ENCODE measurements around the gene UBAC1.

UBAC1 gene

DNA sequence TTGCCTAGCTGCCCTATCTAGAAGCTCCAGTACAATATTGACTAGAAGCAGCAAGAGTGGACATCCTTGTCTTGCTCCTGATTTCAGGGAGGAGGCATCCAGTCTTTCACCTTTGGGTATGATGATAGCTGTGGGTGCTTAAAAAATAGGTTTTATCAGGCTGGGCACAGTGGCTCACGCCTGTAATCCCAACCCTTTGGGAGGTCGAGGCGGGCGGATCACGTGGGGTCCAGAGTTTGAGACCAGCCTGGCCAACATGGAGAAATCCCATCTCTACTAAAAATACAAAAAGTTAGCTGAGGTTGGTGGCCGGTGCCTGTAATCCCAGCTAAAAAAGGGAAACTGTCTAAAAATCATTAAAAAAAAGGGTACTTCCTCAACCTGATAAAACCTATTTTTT is 51.8 kb downstream of the UBAC1 start:
- peak overlapping the region; percentile 89 for H3K4me3 ChIP-seq (ENCODE audit: low read length)
- H3K79me2 ChIP-seq (ENCODE audit: control insufficient read depth, low read length): peaks cover 54% of the 10 kb centered on the region
- peaks cover 44% of the 10 kb centered on the region for H3K36me3 ChIP-seq (ENCODE audit: control insufficient read depth, low read length)
- H3K27me3 ChIP-seq (ENCODE audit: control insufficient read depth, low read length): no peaks in the 10 kb centered on the region
- H4K20me1 ChIP-seq (ENCODE audit: control insufficient read depth, insufficient read depth, low read depth, low read length): 0 out of 2 replicates have a peak, but pooled peaks cover 6% of the 10 kb centered on the region
- H3K27ac ChIP-seq (ENCODE audit: low read depth, low read length): no peak overlapping the region
- peaks cover 34% of the 10 kb centered on the region for H3K4me1 ChIP-seq (ENCODE audit: control insufficient read depth, low read length)
- H3K4me2 ChIP-seq (ENCODE audit: low read length): peak overlapping the region; percentile 93
- TF ChIP-seq EZH2phosphoT487 (IDR thresholded peaks at IDR 0.05; ENCODE audit: borderline replicate concordance, low read length): no peak
- TF ChIP-seq CTCF (IDR thresholded peaks at IDR 0.05; ENCODE audit: low read depth, low read length, poor library complexity, severe bottlenecking): no peak
- H3K9me2 ChIP-seq (replicated peaks; ENCODE audit: control insufficient read depth, low read length): no peaks in the 10 kb centered on the region
- peaks cover 4% of the 10 kb centered on the region; the same call in 1 of the 2 replicates for H3K9me3 ChIP-seq (ENCODE audit: control insufficient read depth, insufficient read depth, low read length)
- peaks cover 4% of the 10 kb centered on the region for H3F3A ChIP-seq (ENCODE audit: control insufficient read depth, insufficient read depth)

- H3K9me3 ChIP-seq (ENCODE audit: control insufficient read depth, insufficient read depth, low read length): peaks cover 3% of the 10 kb centered on the region; the same call in 1 of the 2 replicates
- H3K9me2 ChIP-seq (replicated peaks; ENCODE audit: control insufficient read depth, low read length): no peaks in the 10 kb centered on the region
- TF ChIP-seq CTCF (IDR thresholded peaks at IDR 0.05; ENCODE audit: low read depth, low read length, poor library complexity, severe bottlenecking): no peak
- TF ChIP-seq EZH2phosphoT487 (IDR thresholded peaks at IDR 0.05; ENCODE audit: borderline replicate concordance, low read length): no peak
- peak overlapping the region; percentile 89 for H3K4me3 ChIP-seq (ENCODE audit: low read length)
- H3K79me2 ChIP-seq (ENCODE audit: control insufficient read depth, low read length): peaks cover 60% of the 10 kb centered on the region
- no peaks in the 10 kb centered on the region for H3K27me3 ChIP-seq (ENCODE audit: control insufficient read depth, low read length)
- peak overlapping the region; percentile 93 for H3K4me2 ChIP-seq (ENCODE audit: low read length)
- 0 out of 2 replicates have a peak, but pooled peaks cover 6% of the 10 kb centered on the region for H4K20me1 ChIP-seq (ENCODE audit: control insufficient read depth, insufficient read depth, low read depth, low read length)
- peaks cover 39% of the 10 kb centered on the region for H3K36me3 ChIP-seq (ENCODE audit: control insufficient read depth, low read length)
- no peak overlapping the region for H3K27ac ChIP-seq (ENCODE audit: low read depth, low read length)
- peaks cover 4% of the 10 kb centered on the region for H3F3A ChIP-seq (ENCODE audit: control insufficient read depth, insufficient read depth)
- peaks cover 34% of the 10 kb centered on the region for H3K4me1 ChIP-seq (ENCODE audit: control insufficient read depth, low read length)
Measured at GRCh38 chr9:135908754-135909204, 52.4 kb downstream of the UBAC1 start.

DNA sequence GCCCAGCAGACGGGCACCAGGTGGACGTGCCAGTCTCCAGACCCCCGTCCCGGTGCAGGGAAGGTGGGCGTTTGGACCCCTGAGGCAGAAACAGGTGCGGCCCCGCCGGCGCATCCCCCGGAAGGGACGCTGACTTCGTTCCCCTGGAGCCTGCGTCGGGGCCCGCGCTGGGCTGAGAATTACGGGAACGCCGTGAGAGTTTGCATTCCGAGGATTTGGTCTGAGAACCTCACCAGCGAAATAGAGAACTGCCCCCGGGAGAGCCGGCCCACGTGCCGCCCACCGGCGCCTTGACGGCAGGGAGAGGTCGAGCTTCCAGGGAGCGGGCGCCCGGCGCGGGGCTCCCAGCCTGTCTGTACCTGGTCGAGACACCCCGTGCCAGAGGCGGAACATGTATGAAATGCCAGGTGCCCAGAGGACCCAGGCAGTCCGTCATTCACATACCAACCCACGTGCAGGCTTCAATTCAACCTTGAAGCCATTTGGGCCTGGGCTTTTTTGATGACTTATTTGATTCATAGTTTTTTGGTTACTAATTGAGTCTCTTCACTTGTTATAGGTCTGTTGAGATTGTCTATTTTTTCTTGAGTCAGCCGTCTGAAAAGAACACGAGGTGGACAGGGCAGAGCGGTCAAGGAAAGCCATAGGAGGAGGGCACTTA is 53.0 kb downstream of the UBAC1 start:
- H4K20me1 ChIP-seq (ENCODE audit: control insufficient read depth, insufficient read depth, low read depth, low read length): peaks cover 10% of the 10 kb centered on the region
- peaks cover 66% of the 10 kb centered on the region for H3K79me2 ChIP-seq (ENCODE audit: control insufficient read depth, low read length)
- TF ChIP-seq CTCF (IDR thresholded peaks at IDR 0.05; ENCODE audit: low read depth, low read length, poor library complexity, severe bottlenecking) (no peak), EZH2phosphoT487 (IDR thresholded peaks at IDR 0.05; ENCODE audit: borderline replicate concordance, low read length) (no peak)
- H3K4me3 ChIP-seq (ENCODE audit: low read length): peak overlapping the region; percentile 89
- no peak overlapping the region for H3K27ac ChIP-seq (ENCODE audit: low read depth, low read length)
- peaks cover 34% of the 10 kb centered on the region for H3K4me1 ChIP-seq (ENCODE audit: control insufficient read depth, low read length)
- H3K4me2 ChIP-seq (ENCODE audit: low read length): peak overlapping the region; percentile 93
- peaks cover 39% of the 10 kb centered on the region for H3K36me3 ChIP-seq (ENCODE audit: control insufficient read depth, low read length)
- H3F3A ChIP-seq (ENCODE audit: control insufficient read depth, insufficient read depth): peaks cover 4% of the 10 kb centered on the region
- H3K9me2 ChIP-seq (replicated peaks; ENCODE audit: control insufficient read depth, low read length): no peaks in the 10 kb centered on the region
- H3K9me3 ChIP-seq (ENCODE audit: control insufficient read depth, insufficient read depth, low read length): no peaks in the 10 kb centered on the region
- no peaks in the 10 kb centered on the region for H3K27me3 ChIP-seq (ENCODE audit: control insufficient read depth, low read length)
